Endothelial cell of umbilical vein (primary cell): ENCODE results near the gene KCNF1. TPM values are rescaled to one million over a fixed set of nuclear protein-coding genes. Genes with fewer than 3 reads are reported as not detected.

Experiments used
- BruUV-seq: library from RNA; stranded (reverse); fragments of 400-500 nt; replicated peaks from 2 replicates; lab custom pipeline; 2021; lab: Mats Ljungman, UMichigan
- CTCF ChIA-PET: fragments of 300-600, 350-600 bp; sonication (Branson Sonifier 250); formaldehyde crosslinking; loops from one replicate; lab custom pipeline; 2021; ENCODE audit warnings: antibody characterized with exemption, inconsistent platforms; lab: Charles Lee
- POLR2A ChIA-PET: fragments of 300-600, 350-600 bp; sonication (Branson Sonifier 250); formaldehyde crosslinking; loops from one replicate; lab custom pipeline; 2021; ENCODE audit warnings: antibody characterized with exemption, inconsistent platforms; lab: Charles Lee
- DNase-seq: peaks from one replicate; pipeline ENCODE4 v3.0.0-alpha.2; 2011; ENCODE audit warnings: low read depth, low spot score
- FAIRE-seq: peaks from 2 replicates; lab custom pipeline; 2011; peaks lifted over from hg19 to GRCh38; lab: Jason Lieb, UNC
- H2AFZ ChIP-seq: 2 replicates; pipeline ENCODE4 v1.6.0; 2012; ENCODE audit warnings: low read depth, low read length, control low read depth, inconsistent platforms
- H3K27ac ChIP-seq: 2 replicates; pipeline ENCODE4 v1.5.1; 2011; ENCODE audit warnings: low read depth, mild to moderate bottlenecking, control low read depth, low read length, moderate library complexity; ENCODE audit not compliant: insufficient read depth
- H3K27me3 ChIP-seq, 2 experiments: 2 replicates each; pipeline versions ENCODE4 v1.6.0 to v1.6.1; 2011; ENCODE audit warnings: low read length in 2 of 2, mixed read lengths in 1 of 2; ENCODE audit not compliant: control insufficient read depth in 2 of 2, insufficient read depth in 2 of 2
- H3K36me3 ChIP-seq, 2 experiments: 2 replicates in 1 of 2; 3 replicates in 1 of 2; pipeline ENCODE4 v1.5.1; 2011; ENCODE audit warnings: low read length in 2 of 2, mild to moderate bottlenecking in 1 of 2, moderate library complexity in 1 of 2; ENCODE audit not compliant: control insufficient read depth in 2 of 2, insufficient read depth in 2 of 2; ENCODE audit errors: extremely low read depth in 1 of 2
- H3K4me1 ChIP-seq: 3 replicates; pipeline ENCODE4 v1.5.1; 2011; ENCODE audit warnings: mild to moderate bottlenecking, low read length; ENCODE audit not compliant: control insufficient read depth, insufficient read depth; ENCODE audit errors: extremely low read depth
- H3K4me2 ChIP-seq: 2 replicates; pipeline ENCODE4 v1.6.1; 2011; ENCODE audit warnings: low read length, control low read depth, mixed read lengths; ENCODE audit not compliant: insufficient read depth
- H3K4me3 ChIP-seq, 3 experiments: fragments of 200-600 bp in 1 of 3; sonication (generic), shearing (Covaris generic) in 1 of 3; replicated peaks in 1 of 3; 2 replicates each; pipeline ENCODE4 v1.5.1; 2011 to 2016; ENCODE audit warnings: control low read depth in 3 of 3, low read length in 3 of 3, mild to moderate bottlenecking in 2 of 3, inconsistent platforms in 1 of 3, low read depth in 1 of 3, moderate library complexity in 1 of 3; ENCODE audit not compliant: insufficient read depth in 1 of 3
- H3K79me2 ChIP-seq: 2 replicates; pipeline ENCODE4 v1.6.0; 2012; ENCODE audit warnings: low read length, inconsistent platforms; ENCODE audit not compliant: control insufficient read depth, insufficient read depth
- H3K9ac ChIP-seq: replicated peaks from 2 replicates; pipeline ENCODE3; 2011; ENCODE audit warnings: low read length, control low read depth; ENCODE audit not compliant: insufficient read depth; ENCODE audit errors: extremely low read depth
- H3K9me1 ChIP-seq: replicated peaks from 3 replicates; pipeline ENCODE4 v1.6.0; 2011; ENCODE audit warnings: mild to moderate bottlenecking, low read length; ENCODE audit not compliant: control insufficient read depth, insufficient read depth; ENCODE audit errors: extremely low read depth
- H3K9me3 ChIP-seq: replicated peaks from 2 replicates; pipeline ENCODE4 v1.5.1; 2012; ENCODE audit warnings: low read length, inconsistent platforms; ENCODE audit not compliant: control insufficient read depth, insufficient read depth
- H4K20me1 ChIP-seq: replicated peaks from 2 replicates; pipeline ENCODE3; 2011; ENCODE audit warnings: mild to moderate bottlenecking, low read length; ENCODE audit not compliant: control insufficient read depth, insufficient read depth; ENCODE audit errors: extremely low read depth
- EZH2 ChIP-seq: IDR thresholded peaks from 2 replicates; pipeline ENCODE4 v1.6.1; 2012; ENCODE audit warnings: borderline replicate concordance, low read depth, mild to moderate bottlenecking, moderate library complexity, low read length, inconsistent platforms; ENCODE audit not compliant: severe bottlenecking
- GATA2 ChIP-seq: IDR thresholded peaks from 2 replicates; pipeline ENCODE4 v1.7.0; 2011; ENCODE audit warnings: low read depth, mild to moderate bottlenecking, moderate library complexity, mixed read lengths, low read length; ENCODE audit not compliant: insufficient read length, insufficient read depth
- POLR2AphosphoS5 ChIP-seq: IDR thresholded peaks from 2 replicates; pipeline ENCODE4 v1.6.1; 2012; ENCODE audit warnings: low read depth, mild to moderate bottlenecking, control low read depth, low read length, moderate library complexity; ENCODE audit not compliant: insufficient read depth
- dilution Hi-C: fragments of 300-500 bp; cut with MboI; formaldehyde crosslinking; loops from one replicate; pipeline ENCODE4 v1.15.0; 2019; ENCODE audit warnings: low sequenced_read_pairs; ENCODE audit not compliant: extremely low pct_ligation_motif_present
- intact Hi-C: fragments of 100-400 bp; cut with micrococcal nuclease; formaldehyde crosslinking; loops from one replicate; pipeline ENCODE4 v1.10.0; 2022
- polyA plus RNA-seq, 4 experiments: library from polyadenylated mRNA; depleted of rRNA in 3 of 4; stranded (reverse) in 3 of 4; unstranded in 1 of 4; fragments of >200 nt; gene quantifications; 2 replicates each; pipeline versions ENCODE4 v1.2.1 to v1.2.3, GENCODE V29; 2011 to 2012; ENCODE audit warnings: missing spikeins in 1 of 4
- total RNA-seq: library from RNA; stranded (reverse); gene quantifications from 2 replicates; pipeline ENCODE4 v1.2.3, GENCODE V29; 2021
- TF ChIP-seq, protein P1 (sequence below): IDR thresholded peaks from 2 replicates; pipeline ENCODE4 v1.6.1; 2011; ENCODE audit not compliant: insufficient read depth, insufficient read length

The KCNF1 gene
- total and polyA plus RNA-seq, 2 donors (not counting 3 experiments of a cell fraction or from before 2014, with no cell fraction given), result 0.23 to 0.42 TPM

DNA sequence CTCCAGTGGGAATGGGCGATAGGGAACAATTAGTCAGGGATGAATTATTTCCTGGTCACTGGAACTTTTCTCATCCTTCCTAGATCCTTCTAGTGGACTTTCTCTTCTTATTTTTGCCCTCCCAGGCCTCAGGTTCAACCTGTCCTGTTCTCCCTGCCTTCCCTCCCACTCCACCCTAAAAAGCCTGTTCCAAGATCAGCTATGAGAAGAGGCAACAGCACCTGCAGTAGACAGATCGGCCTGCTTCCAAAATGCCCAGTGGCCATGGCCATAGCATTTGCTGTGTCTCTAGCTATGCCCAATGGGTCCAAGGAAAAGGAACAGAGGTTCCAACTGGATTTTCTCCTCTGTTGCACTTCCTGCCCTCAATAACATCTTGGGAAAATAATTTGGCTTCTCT lies 16.5 kb upstream of the KCNF1 start:
- peaks cover 0 to 2% of the 10 kb centered on the region in 2 experiments for H3K27me3 ChIP-seq
- intact Hi-C loops, result no loop called here
- H4K20me1 ChIP-seq, result no peaks in the 10 kb centered on the region
- no peak overlapping the region for H3K4me3 ChIP-seq
- no peak for DNase-seq
- BruUV-seq, result no TSS peak
- H3K4me2 ChIP-seq, result no peak overlapping the region
- ChIA-PET POLR2A (no interaction called here), CTCF (interaction anchor here (1.0 to 1.6 kb wide), 2 partner anchors 15 to 63 kb away, joined by 3 to 4 read pairs; no protein-coding TSS in a partner anchor)
- H2AFZ ChIP-seq, result no peak overlapping the region
- TF ChIP-seq GATA2, result no peak
- no peak for TF ChIP-seq EZH2
- no peaks in the 10 kb centered on the region for H3K9me3 ChIP-seq
- H3K27ac ChIP-seq, result no peak overlapping the region
- no peaks in the 10 kb centered on the region for H3K79me2 ChIP-seq
- H3K4me1 ChIP-seq, result no peaks in the 10 kb centered on the region
- no peak for FAIRE-seq
- dilution Hi-C loops, result no loop called here
- H3K9me1 ChIP-seq, result no peaks in the 10 kb centered on the region
- no peaks in the 10 kb centered on the region for H3K36me3 ChIP-seq
- no peak overlapping the region for H3K9ac ChIP-seq

- dilution Hi-C loops, result no loop called here
- H3K9me3 ChIP-seq, result no peaks in the 10 kb centered on the region
- no peak for FAIRE-seq
These were observed 13.8 kb upstream of the KCNF1 start for GRCh38 chr2:10897956-10898355.

More at GRCh38 chr2:10897956-10898355, 13.8 kb upstream of the KCNF1 start:
- no TSS peak for BruUV-seq
- intact Hi-C loops, result no loop called here
- peaks cover 6% of the 10 kb centered on the region for H3K4me1 ChIP-seq
- H3K79me2 ChIP-seq, result no peaks in the 10 kb centered on the region
- H4K20me1 ChIP-seq, result no peaks in the 10 kb centered on the region
- H3K9ac ChIP-seq, result no peak overlapping the region
- H3K27me3 ChIP-seq, result peaks cover 0 to 2% of the 10 kb centered on the region in 2 experiments
- TF ChIP-seq POLR2AphosphoS5 (no peak), EZH2 (no peak)
- TF ChIP-seq, protein P1, sequence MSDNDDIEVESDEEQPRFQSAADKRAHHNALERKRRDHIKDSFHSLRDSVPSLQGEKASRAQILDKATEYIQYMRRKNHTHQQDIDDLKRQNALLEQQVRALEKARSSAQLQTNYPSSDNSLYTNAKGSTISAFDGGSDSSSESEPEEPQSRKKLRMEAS, result no peak
- POLR2A ChIA-PET, result no interaction called here
- H3K36me3 ChIP-seq, result no peaks in the 10 kb centered on the region
- H3K27ac ChIP-seq, result no peak overlapping the region
- H3K4me2 ChIP-seq, result no peak overlapping the region
- CTCF ChIA-PET, result interaction anchor here (1.5 to 2.2 kb wide), 2 partner anchors 12 to 65 kb away, joined by 6 to 7 read pairs; no protein-coding TSS in a partner anchor
- H2AFZ ChIP-seq, result no peak overlapping the region
- DNase-seq, result no peak
- H3K9me1 ChIP-seq, result no peaks in the 10 kb centered on the region
- H3K4me3 ChIP-seq, result no peak overlapping the region
